GM12801 (cell line): ENCODE results near the gene HMX2.

Experiments
- TF ChIP-seq, protein P1 (sequence below): IDR thresholded peaks from one replicate; pipeline ENCODE4 v1.5.1; 2011; ENCODE audit warnings: control low read depth; ENCODE audit not compliant: insufficient read length; ENCODE audit errors: extremely low read depth

The HMX2 gene

GRCh38 chr10:123154711-123155505 lies 7.0 kb downstream of the HMX2 start:
- TF ChIP-seq, protein P1, sequence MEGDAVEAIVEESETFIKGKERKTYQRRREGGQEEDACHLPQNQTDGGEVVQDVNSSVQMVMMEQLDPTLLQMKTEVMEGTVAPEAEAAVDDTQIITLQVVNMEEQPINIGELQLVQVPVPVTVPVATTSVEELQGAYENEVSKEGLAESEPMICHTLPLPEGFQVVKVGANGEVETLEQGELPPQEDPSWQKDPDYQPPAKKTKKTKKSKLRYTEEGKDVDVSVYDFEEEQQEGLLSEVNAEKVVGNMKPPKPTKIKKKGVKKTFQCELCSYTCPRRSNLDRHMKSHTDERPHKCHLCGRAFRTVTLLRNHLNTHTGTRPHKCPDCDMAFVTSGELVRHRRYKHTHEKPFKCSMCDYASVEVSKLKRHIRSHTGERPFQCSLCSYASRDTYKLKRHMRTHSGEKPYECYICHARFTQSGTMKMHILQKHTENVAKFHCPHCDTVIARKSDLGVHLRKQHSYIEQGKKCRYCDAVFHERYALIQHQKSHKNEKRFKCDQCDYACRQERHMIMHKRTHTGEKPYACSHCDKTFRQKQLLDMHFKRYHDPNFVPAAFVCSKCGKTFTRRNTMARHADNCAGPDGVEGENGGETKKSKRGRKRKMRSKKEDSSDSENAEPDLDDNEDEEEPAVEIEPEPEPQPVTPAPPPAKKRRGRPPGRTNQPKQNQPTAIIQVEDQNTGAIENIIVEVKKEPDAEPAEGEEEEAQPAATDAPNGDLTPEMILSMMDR: no peak

GRCh38 chr10:123156078-123156477 lies 8.1 kb downstream of the HMX2 start:
- TF ChIP-seq, protein P1: no peak

- TF ChIP-seq, protein P1: no peak
Observed at GRCh38 chr10:123157210-123157609, 9.3 kb downstream of the HMX2 start.

- TF ChIP-seq, protein P1: no peak
Observed at GRCh38 chr10:123158682-123159081, 10.7 kb downstream of the HMX2 start.

- TF ChIP-seq, protein P1: no peak
Observed at GRCh38 chr10:123160311-123160980, 12.5 kb downstream of the HMX2 start.

DNA sequence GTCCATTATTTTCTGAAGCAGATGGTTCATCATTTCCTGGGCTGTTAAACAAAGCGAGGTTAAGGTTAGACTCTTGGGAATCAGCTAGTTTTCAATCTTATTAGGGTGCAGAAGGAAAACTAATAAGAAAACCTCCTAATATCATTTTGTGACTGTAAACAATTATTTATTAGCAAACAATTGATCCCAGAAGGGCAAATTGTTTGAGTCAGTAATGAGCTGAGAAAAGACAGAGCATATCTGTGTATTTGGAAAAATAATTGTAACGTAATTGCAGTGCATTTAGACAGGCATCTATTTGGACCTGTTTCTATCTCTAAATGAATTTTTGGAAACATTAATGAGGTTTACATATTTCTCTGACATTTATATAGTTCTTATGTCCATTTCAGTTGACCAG lies 16.4 kb downstream of the HMX2 start:
- TF ChIP-seq, protein P1: no peak

- TF ChIP-seq, protein P1: no peak
Observed at GRCh38 chr10:123165445-123166072, 17.6 kb downstream of the HMX2 start.
